ENCODE data around the gene TMEM8B. TPM values are rescaled to one million over a fixed set of nuclear protein-coding genes. Genes with fewer than 3 reads are reported as not detected.

Gene TMEM8B
- polyA plus RNA-seq, 1 donor (not counting 4 experiments of a cell fraction or from before 2014, with no cell fraction given): 1.3 TPM

DNA sequence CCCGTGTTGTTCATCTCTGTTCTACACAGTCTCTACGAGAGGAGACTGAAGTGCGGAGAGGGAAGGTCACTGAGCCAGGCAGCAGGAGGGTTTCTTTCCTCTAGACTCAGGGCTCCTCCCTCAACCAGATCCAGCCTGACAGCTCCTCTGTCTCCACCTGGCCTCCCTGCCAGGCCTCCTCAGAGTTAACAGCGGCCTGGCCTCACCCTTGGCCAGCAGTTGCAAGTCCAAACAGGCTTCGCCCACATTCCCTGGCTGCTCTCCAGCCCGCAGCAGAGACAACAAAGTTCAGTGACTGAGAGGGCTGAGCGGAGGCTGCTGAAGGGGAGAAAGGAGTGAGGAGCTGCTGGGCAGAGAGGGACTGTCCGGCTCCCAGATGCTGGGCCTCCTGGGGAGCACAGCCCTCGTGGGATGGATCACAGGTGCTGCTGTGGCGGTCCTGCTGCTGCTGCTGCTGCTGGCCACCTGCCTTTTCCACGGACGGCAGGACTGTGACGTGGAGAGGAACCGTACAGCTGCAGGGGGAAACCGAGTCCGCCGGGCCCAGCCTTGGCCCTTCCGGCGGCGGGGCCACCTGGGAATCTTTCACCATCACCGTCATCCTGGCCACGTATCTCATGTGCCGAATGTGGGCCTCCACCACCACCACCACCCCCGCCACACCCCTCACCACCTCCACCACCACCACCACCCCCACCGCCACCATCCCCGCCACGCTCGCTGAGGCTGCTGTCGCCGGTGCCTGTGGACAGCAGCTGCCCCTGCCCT lies 77.1 kb downstream of the TMEM8B start, which contains the start of gene HRCT1:
TSS of gene HRCT1 (plus strand) at position 291 of the 768 bp plus-strand sequence. CDS start at position 377, 86 bp downstream.
- DNase-seq (ENCODE audit: low read depth, low spot score) (peak; percentile 84), FAIRE-seq (peak; percentile 92)
- Histone ChIP-seq H3K27me3 (ENCODE audit: control insufficient read depth, extremely low read depth, insufficient read depth, low read length) (no peaks in the 10 kb centered on the region), H3K9ac (ENCODE audit: control insufficient read depth, extremely low read depth, insufficient read depth, low read length) (no peak within 1 kb of the TSS), H3K4me1 (ENCODE audit: control insufficient read depth, extremely low read depth, insufficient read depth, low read length) (peaks cover 36% of the 10 kb centered on the region), H3K9me3 (ENCODE audit: control insufficient read depth, low read depth, low read length) (no peaks in the 10 kb centered on the region), H4K20me1 (ENCODE audit: control insufficient read depth, extremely low read depth, insufficient read depth, low read length) (no peaks in the 10 kb centered on the region), H3K27ac (ENCODE audit: control insufficient read depth, insufficient read depth, low read length) (no peak within 1 kb of the TSS), H3K36me3 (ENCODE audit: control insufficient read depth in 2 of 2, extremely low read depth in 1 of 2, insufficient read depth in 2 of 2, low read length in 2 of 2) (no peaks in the 10 kb centered on the region), H3K79me2 (ENCODE audit: control insufficient read depth, insufficient read depth, low read length) (no peaks in the 10 kb centered on the region), H3K4me3 (ENCODE audit: control insufficient read depth in 2 of 3, extremely low read depth in 1 of 3, insufficient read depth in 2 of 3, low read depth in 1 of 3, low read length in 3 of 3) (no peak within 1 kb of the TSS), H3K9me1 (ENCODE audit: control insufficient read depth, extremely low read depth, insufficient read depth, low read length) (no peaks in the 10 kb centered on the region), H3K4me2 (ENCODE audit: control insufficient read depth, extremely low read depth, insufficient read depth, low read depth, low read length) (peak within 1 kb of the TSS; percentile 31), H2AFZ (ENCODE audit: control insufficient read depth, low read length) (no peak within 1 kb of the TSS)
- TF ChIP-seq EZH2 (IDR thresholded peaks at IDR 0.05; ENCODE audit: low read length): no peak
- dilution Hi-C loops (cut with MboI; ENCODE audit: extremely low pct_ligation_motif_present, low sequenced_read_pairs): no loop called here

- Histone ChIP-seq H4K20me1 (ENCODE audit: control insufficient read depth, extremely low read depth, insufficient read depth, low read length) (no peaks in the 10 kb centered on the region), H3K4me3 (ENCODE audit: control insufficient read depth in 2 of 3, extremely low read depth in 1 of 3, insufficient read depth in 2 of 3, low read depth in 1 of 3, low read length in 3 of 3) (no peak overlapping the region), H3K27ac (ENCODE audit: control insufficient read depth, insufficient read depth, low read length) (no peak overlapping the region), H3K9me3 (ENCODE audit: control insufficient read depth, low read depth, low read length) (no peaks in the 10 kb centered on the region), H3K4me2 (ENCODE audit: control insufficient read depth, extremely low read depth, insufficient read depth, low read depth, low read length) (no peak overlapping the region), H3K4me1 (ENCODE audit: control insufficient read depth, extremely low read depth, insufficient read depth, low read length) (peaks cover 36% of the 10 kb centered on the region), H3K27me3 (ENCODE audit: control insufficient read depth, extremely low read depth, insufficient read depth, low read length) (no peaks in the 10 kb centered on the region), H3K36me3 (ENCODE audit: control insufficient read depth in 2 of 2, extremely low read depth in 1 of 2, insufficient read depth in 2 of 2, low read length in 2 of 2) (no peaks in the 10 kb centered on the region), H3K9me1 (ENCODE audit: control insufficient read depth, extremely low read depth, insufficient read depth, low read length) (no peaks in the 10 kb centered on the region), H2AFZ (ENCODE audit: control insufficient read depth, low read length) (no peak overlapping the region), H3K79me2 (ENCODE audit: control insufficient read depth, insufficient read depth, low read length) (no peaks in the 10 kb centered on the region), H3K9ac (ENCODE audit: control insufficient read depth, extremely low read depth, insufficient read depth, low read length) (no peak overlapping the region)
- DNase-seq (ENCODE audit: low read depth, low spot score) (no peak), FAIRE-seq (no peak)
- dilution Hi-C loops (cut with MboI; ENCODE audit: extremely low pct_ligation_motif_present, low sequenced_read_pairs): no loop called here
- TF ChIP-seq, protein P1, sequence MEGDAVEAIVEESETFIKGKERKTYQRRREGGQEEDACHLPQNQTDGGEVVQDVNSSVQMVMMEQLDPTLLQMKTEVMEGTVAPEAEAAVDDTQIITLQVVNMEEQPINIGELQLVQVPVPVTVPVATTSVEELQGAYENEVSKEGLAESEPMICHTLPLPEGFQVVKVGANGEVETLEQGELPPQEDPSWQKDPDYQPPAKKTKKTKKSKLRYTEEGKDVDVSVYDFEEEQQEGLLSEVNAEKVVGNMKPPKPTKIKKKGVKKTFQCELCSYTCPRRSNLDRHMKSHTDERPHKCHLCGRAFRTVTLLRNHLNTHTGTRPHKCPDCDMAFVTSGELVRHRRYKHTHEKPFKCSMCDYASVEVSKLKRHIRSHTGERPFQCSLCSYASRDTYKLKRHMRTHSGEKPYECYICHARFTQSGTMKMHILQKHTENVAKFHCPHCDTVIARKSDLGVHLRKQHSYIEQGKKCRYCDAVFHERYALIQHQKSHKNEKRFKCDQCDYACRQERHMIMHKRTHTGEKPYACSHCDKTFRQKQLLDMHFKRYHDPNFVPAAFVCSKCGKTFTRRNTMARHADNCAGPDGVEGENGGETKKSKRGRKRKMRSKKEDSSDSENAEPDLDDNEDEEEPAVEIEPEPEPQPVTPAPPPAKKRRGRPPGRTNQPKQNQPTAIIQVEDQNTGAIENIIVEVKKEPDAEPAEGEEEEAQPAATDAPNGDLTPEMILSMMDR (optimal IDR thresholded peaks at IDR 0.05 in 1 of 3, IDR thresholded peaks at IDR 0.05 in 1 of 3, conservative IDR thresholded peaks at IDR 0.05 in 1 of 3; ENCODE audit: extremely low read depth in 1 of 3, insufficient read depth in 2 of 3, low read length in 3 of 3): no peak
- TF ChIP-seq EZH2 (IDR thresholded peaks at IDR 0.05; ENCODE audit: low read length): no peak
Observed at GRCh38 chr9:35906923-35907699, 78.1 kb downstream of the TMEM8B start.
